CD4-positive, alpha-beta T cell treated with Interleukin-21 for 1 hour (primary cell): Measurements from ENCODE around the gene CRTC1.

ENCODE experiments used
- DNase-seq: peaks from one replicate; pipeline ENCODE4 v3.0.0-alpha.2; 2020

The CRTC1 gene

GRCh38 chr19:18754501-18754900 lies 71.0 kb downstream of the CRTC1 start:
- DNase-seq: no peak

GRCh38 chr19:18756896-18757295 lies 73.4 kb downstream of the CRTC1 start:
- DNase-seq: no peak

GRCh38 chr19:18759304-18759994 lies 76.0 kb downstream of the CRTC1 start:
- no peak for DNase-seq

- DNase-seq: no peak
Measured at GRCh38 chr19:18759995-18760426, 76.5 kb downstream of the CRTC1 start.

GRCh38 chr19:18760440-18761383 lies 77.2 kb downstream of the CRTC1 start:
- DNase-seq: no peak

- no peak for DNase-seq
Measured at GRCh38 chr19:18761531-18762110, 78.1 kb downstream of the CRTC1 start.

- DNase-seq: no peak
Measured at GRCh38 chr19:18762125-18763023, 78.9 kb downstream of the CRTC1 start.

- no peak for DNase-seq
Measured at GRCh38 chr19:18763674-18764590, 80.5 kb downstream of the CRTC1 start.

- DNase-seq: no peak
Measured at GRCh38 chr19:18764591-18765051, 81.1 kb downstream of the CRTC1 start.

- no peak for DNase-seq
Measured at GRCh38 chr19:18765224-18765623, 81.7 kb downstream of the CRTC1 start.

- DNase-seq: no peak
Measured at GRCh38 chr19:18768046-18768771, 84.7 kb downstream of the CRTC1 start.

GRCh38 chr19:18768997-18769891 lies 85.8 kb downstream of the CRTC1 start:
- no peak for DNase-seq

GRCh38 chr19:18769989-18770528 lies 86.6 kb downstream of the CRTC1 start:
- no peak for DNase-seq

- DNase-seq: no peak
Measured at GRCh38 chr19:18770663-18771327, 87.3 kb downstream of the CRTC1 start.

GRCh38 chr19:18771328-18772242 lies 88.1 kb downstream of the CRTC1 start:
- DNase-seq: no peak

- no peak for DNase-seq
Measured at GRCh38 chr19:18772620-18773587, 89.4 kb downstream of the CRTC1 start.
